OCI-LY7 (cell line): ENCODE measurements around the gene MAPK8IP3. TPM values are rescaled to one million over a fixed set of nuclear protein-coding genes. Genes with fewer than 3 reads are reported as not detected.

Experiments
- BruUV-seq: library from RNA; stranded (reverse); fragments of 400-500 nt; replicated peaks from 2 replicates; lab custom pipeline; 2021; lab: Mats Ljungman, UMichigan
- CTCF ChIA-PET: fragments of 300-600 bp; sonication (Branson Sonifier 250); formaldehyde crosslinking; loops from one replicate; lab custom pipeline; 2022; ENCODE audit warnings: antibody characterized with exemption; ENCODE audit not compliant: unreplicated experiment; lab: Charles Lee
- POLR2A ChIA-PET: fragments of 300-600 bp; sonication (Branson Sonifier 250); formaldehyde crosslinking; loops from one replicate; lab custom pipeline; 2022; ENCODE audit warnings: antibody characterized with exemption; lab: Charles Lee
- DNase-seq: peaks from one replicate; pipeline ENCODE4 v3.0.0-alpha.2; 2015; ENCODE audit warnings: low spot score
- H2AFZ ChIP-seq: fragments of 200-600 bp; sonication (generic), shearing (Covaris generic); 2 replicates; pipeline ENCODE4 v1.6.1; 2014; ENCODE audit warnings: mild to moderate bottlenecking, antibody characterized with exemption, low read length, moderate library complexity
- H3K27ac ChIP-seq: fragments of 200-600 bp; sonication (generic); 2 replicates; pipeline ENCODE4 v1.5.1; 2014; ENCODE audit warnings: mixed run types, low read depth, mild to moderate bottlenecking, moderate library complexity, low read length, inconsistent platforms; ENCODE audit not compliant: poor library complexity, severe bottlenecking
- H3K36me3 ChIP-seq: fragments of 200-600 bp; sonication (generic); 2 replicates; pipeline ENCODE4 v1.6.1; 2014; ENCODE audit warnings: mild to moderate bottlenecking, antibody characterized with exemption, low read length, moderate library complexity, mixed read lengths; ENCODE audit not compliant: insufficient read depth
- H3K4me1 ChIP-seq: fragments of 200-600 bp; sonication (generic); 2 replicates; pipeline ENCODE4 v1.5.1; 2014; ENCODE audit warnings: mild to moderate bottlenecking, low read length; ENCODE audit not compliant: insufficient read depth, poor library complexity, severe bottlenecking
- H3K4me2 ChIP-seq: fragments of 200-600 bp; sonication (generic); 2 replicates; pipeline ENCODE4 v1.6.1; 2014; ENCODE audit warnings: mild to moderate bottlenecking, low read length
- H3K4me3 ChIP-seq: fragments of 200-600 bp; sonication (generic); 2 replicates; pipeline ENCODE4 v1.5.1; 2014; ENCODE audit warnings: mild to moderate bottlenecking, low read depth, low read length; ENCODE audit not compliant: poor library complexity, severe bottlenecking
- H3K79me2 ChIP-seq: fragments of 200-600 bp; sonication (generic); 2 replicates; pipeline ENCODE4 v1.6.1; 2016; ENCODE audit warnings: low read depth, mild to moderate bottlenecking, low read length, moderate library complexity, mixed read lengths; ENCODE audit not compliant: insufficient read depth
- H3K9me2 ChIP-seq: fragments of 200-600 bp; sonication (generic); 2 replicates; pipeline ENCODE4 v1.6.1; 2016; ENCODE audit warnings: mild to moderate bottlenecking, low read length, mixed read lengths; ENCODE audit not compliant: insufficient read depth
- H3K9me3 ChIP-seq: fragments of 200-600 bp; sonication (generic); 2 replicates; pipeline ENCODE4 v1.6.1; 2014; ENCODE audit warnings: mild to moderate bottlenecking, mixed run types, low read length, mixed read lengths
- H4K20me1 ChIP-seq: fragments of 200-600 bp; sonication (generic); 2 replicates; pipeline ENCODE4 v1.6.1; 2014; ENCODE audit warnings: mild to moderate bottlenecking, antibody characterized with exemption, low read length, moderate library complexity, mixed read lengths; ENCODE audit not compliant: insufficient read depth
- EZH2phosphoT487 ChIP-seq: fragments of 200-600 bp; sonication (generic); IDR thresholded peaks from 2 replicates; pipeline ENCODE4 v1.6.1; 2018; ENCODE audit warnings: low read depth, borderline replicate concordance, mild to moderate bottlenecking, mixed run types, antibody characterized with exemption, low read length, moderate library complexity, mixed read lengths
- intact Hi-C: fragments of 100-400 bp; cut with micrococcal nuclease; formaldehyde crosslinking; loops from one replicate; pipeline ENCODE4 v1.10.0; 2022; ENCODE audit not compliant: unreplicated experiment
- total RNA-seq, 2 experiments: library from RNA; depleted of rRNA in 1 of 2; stranded (reverse); fragments of >200 nt in 1 of 2; shearing (Covaris generic) in 1 of 2; gene quantifications; 2 replicates each; pipeline ENCODE4 v1.2.3, GENCODE V29; 2014 to 2022
- TF ChIP-seq, protein P1 (sequence below): fragments of 200-600 bp; sonication (generic); conservative IDR thresholded peaks from 2 replicates; pipeline ENCODE4 v1.5.1; 2014; ENCODE audit warnings: mild to moderate bottlenecking, antibody characterized with exemption, low read length, moderate library complexity, mixed read lengths

Gene MAPK8IP3
- total RNA-seq, 2 experiments from 2014 or later = 114 to 130 TPM

DNA sequence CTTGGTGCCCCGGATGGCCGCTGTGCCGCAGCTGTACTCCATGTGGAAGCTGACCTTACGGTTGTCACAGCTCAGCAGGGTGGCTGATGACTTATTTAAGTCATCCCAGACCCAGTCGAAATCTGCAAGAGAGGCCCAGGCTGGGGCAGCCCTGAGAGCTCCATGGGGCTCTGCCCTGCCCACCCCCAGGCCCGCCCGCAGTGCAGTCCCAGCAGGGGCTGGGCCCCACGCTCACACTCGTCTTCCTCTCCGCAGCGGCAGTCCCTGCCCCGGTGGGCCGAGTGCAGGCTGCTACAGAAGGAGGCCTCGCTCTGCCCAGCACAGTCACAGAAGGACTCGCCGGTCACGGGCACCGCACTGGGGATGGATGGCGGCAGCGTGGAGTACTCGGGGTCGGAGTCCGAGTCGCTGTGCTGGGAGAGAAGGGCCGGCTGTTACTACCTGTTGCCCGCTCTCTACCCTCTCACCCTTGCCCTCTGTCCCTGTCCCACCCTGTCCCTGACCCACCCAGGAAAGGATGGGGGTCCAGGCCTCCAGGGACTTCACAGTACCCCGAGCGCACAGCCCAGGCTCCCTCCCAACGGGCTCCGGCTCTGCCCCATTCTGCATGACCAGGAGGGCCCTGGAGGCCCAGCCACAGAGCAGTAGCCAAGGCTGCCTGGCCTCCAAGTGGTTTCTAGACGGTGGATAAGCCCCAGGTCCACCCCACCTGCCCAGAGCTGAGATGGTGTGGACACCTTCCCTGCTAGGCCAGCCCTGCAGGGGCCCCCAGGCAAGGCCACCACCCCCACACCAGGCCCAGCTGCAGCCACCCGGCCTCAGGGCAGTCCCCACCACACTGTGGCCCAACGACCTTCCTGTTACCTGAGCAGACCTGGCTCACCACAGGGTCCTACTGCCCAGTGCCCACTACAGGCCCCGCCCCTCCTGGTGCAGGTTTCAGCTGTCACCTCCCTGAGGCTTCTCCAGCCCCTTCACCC lies 72.5 kb downstream of the MAPK8IP3 start:
- no peak overlapping the region for H3K4me3 ChIP-seq
- no peak overlapping the region for H3K27ac ChIP-seq
- no TSS peak for BruUV-seq
- intact Hi-C loops = no loop called here
- ChIA-PET CTCF (no interaction called here), POLR2A (no interaction called here)
- no peak for TF ChIP-seq EZH2phosphoT487
- TF ChIP-seq, protein P1, sequence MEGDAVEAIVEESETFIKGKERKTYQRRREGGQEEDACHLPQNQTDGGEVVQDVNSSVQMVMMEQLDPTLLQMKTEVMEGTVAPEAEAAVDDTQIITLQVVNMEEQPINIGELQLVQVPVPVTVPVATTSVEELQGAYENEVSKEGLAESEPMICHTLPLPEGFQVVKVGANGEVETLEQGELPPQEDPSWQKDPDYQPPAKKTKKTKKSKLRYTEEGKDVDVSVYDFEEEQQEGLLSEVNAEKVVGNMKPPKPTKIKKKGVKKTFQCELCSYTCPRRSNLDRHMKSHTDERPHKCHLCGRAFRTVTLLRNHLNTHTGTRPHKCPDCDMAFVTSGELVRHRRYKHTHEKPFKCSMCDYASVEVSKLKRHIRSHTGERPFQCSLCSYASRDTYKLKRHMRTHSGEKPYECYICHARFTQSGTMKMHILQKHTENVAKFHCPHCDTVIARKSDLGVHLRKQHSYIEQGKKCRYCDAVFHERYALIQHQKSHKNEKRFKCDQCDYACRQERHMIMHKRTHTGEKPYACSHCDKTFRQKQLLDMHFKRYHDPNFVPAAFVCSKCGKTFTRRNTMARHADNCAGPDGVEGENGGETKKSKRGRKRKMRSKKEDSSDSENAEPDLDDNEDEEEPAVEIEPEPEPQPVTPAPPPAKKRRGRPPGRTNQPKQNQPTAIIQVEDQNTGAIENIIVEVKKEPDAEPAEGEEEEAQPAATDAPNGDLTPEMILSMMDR = no peak
- no peak overlapping the region for H3K4me2 ChIP-seq
- H4K20me1 ChIP-seq = no peaks in the 10 kb centered on the region
- no peaks in the 10 kb centered on the region for H3K9me2 ChIP-seq
- peaks cover 19% of the 10 kb centered on the region for H3K4me1 ChIP-seq
- no peaks in the 10 kb centered on the region for H3K9me3 ChIP-seq
- no peak for DNase-seq
- H2AFZ ChIP-seq = no peak overlapping the region
- H3K79me2 ChIP-seq = peaks cover 18% of the 10 kb centered on the region
- H3K36me3 ChIP-seq = peaks cover 55% of the 10 kb centered on the region

GRCh38 chr16:1779234-1779701 lies 73.3 kb downstream of the MAPK8IP3 start:
- Histone ChIP-seq H4K20me1 (no peaks in the 10 kb centered on the region; the same call in 1 of the 2 replicates), H3K27ac (no peak overlapping the region), H3K4me3 (no peak overlapping the region), H3K79me2 (peaks cover 18% of the 10 kb centered on the region), H3K4me2 (no peak overlapping the region), H3K9me3 (no peaks in the 10 kb centered on the region), H2AFZ (no peak overlapping the region), H3K9me2 (no peaks in the 10 kb centered on the region), H3K36me3 (peaks cover 55% of the 10 kb centered on the region), H3K4me1 (peaks cover 22% of the 10 kb centered on the region)
- intact Hi-C loops = no loop called here
- CTCF ChIA-PET = no interaction called here
- DNase-seq = no peak
- TF ChIP-seq EZH2phosphoT487 = no peak
- TF ChIP-seq, protein P1 = no peak
- BruUV-seq = no TSS peak
- POLR2A ChIA-PET = no interaction called here
